GM10266 (cell line): ENCODE data around the gene DFFB.
"Not testable (repeated sequence)": the region's sequence is repeated elsewhere in the genome, so short reads cannot be mapped to it uniquely, and the experiment has no call there.

Experiments used
- DNase-seq: peaks from one replicate; pipeline ENCODE4 v3.0.0; 2012; ENCODE audit errors: extremely low spot score
- CTCF ChIP-seq: IDR thresholded peaks from 2 replicates; pipeline ENCODE4 v1.5.1; 2012; ENCODE audit warnings: mild to moderate bottlenecking, low read depth; ENCODE audit not compliant: control insufficient read depth, insufficient read depth; ENCODE audit errors: missing control alignments

Gene DFFB

GRCh38 chr1:3914331-3914851 lies 57.1 kb downstream of the DFFB start:
- TF ChIP-seq CTCF = no peak
- no peak for DNase-seq

GRCh38 chr1:3914911-3915310 lies 57.6 kb downstream of the DFFB start:
- TF ChIP-seq CTCF = no peak
- no peak for DNase-seq

GRCh38 chr1:3915551-3916121 lies 58.4 kb downstream of the DFFB start:
- TF ChIP-seq CTCF = no peak
- no peak for DNase-seq

- DNase-seq = no peak
- TF ChIP-seq CTCF = no peak
Measured at GRCh38 chr1:3917761-3918160, 60.5 kb downstream of the DFFB start.

GRCh38 chr1:3918359-3918758 lies 61.1 kb downstream of the DFFB start:
- not testable (repeated sequence) for DNase-seq

GRCh38 chr1:3918966-3919611 lies 61.8 kb downstream of the DFFB start:
- no peak for DNase-seq
- TF ChIP-seq CTCF = no peak

- TF ChIP-seq CTCF = no peak
- no peak for DNase-seq
Measured at GRCh38 chr1:3919706-3920105, 62.4 kb downstream of the DFFB start.
